ES-I3 (cell line): ENCODE data around the gene COPS8.

ENCODE experiments used
- H3K36me3 ChIP-seq: 2 replicates; pipeline ENCODE4 v1.6.1; 2013; ENCODE audit warnings: mild to moderate bottlenecking, low read length, control low read depth, moderate library complexity; ENCODE audit not compliant: insufficient read depth
- H3K4me1 ChIP-seq: 2 replicates; pipeline ENCODE4 v1.6.1; 2013; ENCODE audit warnings: mild to moderate bottlenecking, control low read depth, low read length; ENCODE audit not compliant: insufficient read depth
- H3K9ac ChIP-seq: 2 replicates; pipeline ENCODE4 v1.6.1; 2013; ENCODE audit warnings: low read depth, mild to moderate bottlenecking, low read length, moderate library complexity
- H3K9me3 ChIP-seq: 2 replicates; pipeline ENCODE4 v1.6.1; 2013; ENCODE audit warnings: mild to moderate bottlenecking, low read length, moderate library complexity; ENCODE audit not compliant: control insufficient read depth, insufficient read depth

Gene COPS8

GRCh38 chr2:237140689-237141285, 55.1 kb downstream of the COPS8 start:
- Histone ChIP-seq H3K4me1 (no peaks in the 10 kb centered on the region), H3K9ac (no peak overlapping the region), H3K36me3 (no peaks in the 10 kb centered on the region), H3K9me3 (peaks cover under 1% of the 10 kb centered on the region; the same call in 1 of the 2 replicates)

GRCh38 chr2:237141571-237142051, 55.9 kb downstream of the COPS8 start:
- no peaks in the 10 kb centered on the region; the same call in 1 of the 2 replicates for H3K36me3 ChIP-seq
- peaks cover 8% of the 10 kb centered on the region for H3K9me3 ChIP-seq
- no peaks in the 10 kb centered on the region for H3K4me1 ChIP-seq
- H3K9ac ChIP-seq: no peak overlapping the region

- no peaks in the 10 kb centered on the region for H3K4me1 ChIP-seq
- no peaks in the 10 kb centered on the region; the same call in 1 of the 2 replicates for H3K36me3 ChIP-seq
- H3K9me3 ChIP-seq: peaks cover 13% of the 10 kb centered on the region
- no peak overlapping the region for H3K9ac ChIP-seq
Observed at GRCh38 chr2:237143118-237143517, 57.4 kb downstream of the COPS8 start.

- H3K9ac ChIP-seq: no peak overlapping the region
- H3K9me3 ChIP-seq: peaks cover 18% of the 10 kb centered on the region
- H3K4me1 ChIP-seq: no peaks in the 10 kb centered on the region
- H3K36me3 ChIP-seq: no peaks in the 10 kb centered on the region; the same call in 1 of the 2 replicates
Observed at GRCh38 chr2:237143676-237144440, 58.2 kb downstream of the COPS8 start.

GRCh38 chr2:237144516-237144915, 58.8 kb downstream of the COPS8 start:
- Histone ChIP-seq H3K4me1 (no peaks in the 10 kb centered on the region), H3K36me3 (no peaks in the 10 kb centered on the region; the same call in 1 of the 2 replicates), H3K9me3 (peaks cover 18% of the 10 kb centered on the region), H3K9ac (no peak overlapping the region)

GRCh38 chr2:237147317-237147716, 61.6 kb downstream of the COPS8 start:
- Histone ChIP-seq H3K36me3 (no peaks in the 10 kb centered on the region; the same call in 1 of the 2 replicates), H3K4me1 (no peaks in the 10 kb centered on the region), H3K9me3 (peaks cover 18% of the 10 kb centered on the region), H3K9ac (no peak overlapping the region)

GRCh38 chr2:237148624-237149023, 62.9 kb downstream of the COPS8 start:
- no peak overlapping the region for H3K9ac ChIP-seq

GRCh38 chr2:237149425-237149824, 63.7 kb downstream of the COPS8 start:
- H3K9ac ChIP-seq: no peak overlapping the region
- no peaks in the 10 kb centered on the region for H3K4me1 ChIP-seq
- peaks cover 18% of the 10 kb centered on the region for H3K9me3 ChIP-seq
- H3K36me3 ChIP-seq: no peaks in the 10 kb centered on the region; the same call in 1 of the 2 replicates

More at GRCh38 chr2:237148624-237149023, 62.9 kb downstream of the COPS8 start:
- H3K4me1 ChIP-seq: no peaks in the 10 kb centered on the region
- no peaks in the 10 kb centered on the region; the same call in 1 of the 2 replicates for H3K36me3 ChIP-seq
- peaks cover 18% of the 10 kb centered on the region for H3K9me3 ChIP-seq
